ENCODE results near the gene FGFR3. TPM values are rescaled to one million over a fixed set of nuclear protein-coding genes. Genes with fewer than 3 reads are reported as not detected.

The FGFR3 gene
- total RNA-seq, 1 donor from 2014 or later, result 1.0 TPM

DNA sequence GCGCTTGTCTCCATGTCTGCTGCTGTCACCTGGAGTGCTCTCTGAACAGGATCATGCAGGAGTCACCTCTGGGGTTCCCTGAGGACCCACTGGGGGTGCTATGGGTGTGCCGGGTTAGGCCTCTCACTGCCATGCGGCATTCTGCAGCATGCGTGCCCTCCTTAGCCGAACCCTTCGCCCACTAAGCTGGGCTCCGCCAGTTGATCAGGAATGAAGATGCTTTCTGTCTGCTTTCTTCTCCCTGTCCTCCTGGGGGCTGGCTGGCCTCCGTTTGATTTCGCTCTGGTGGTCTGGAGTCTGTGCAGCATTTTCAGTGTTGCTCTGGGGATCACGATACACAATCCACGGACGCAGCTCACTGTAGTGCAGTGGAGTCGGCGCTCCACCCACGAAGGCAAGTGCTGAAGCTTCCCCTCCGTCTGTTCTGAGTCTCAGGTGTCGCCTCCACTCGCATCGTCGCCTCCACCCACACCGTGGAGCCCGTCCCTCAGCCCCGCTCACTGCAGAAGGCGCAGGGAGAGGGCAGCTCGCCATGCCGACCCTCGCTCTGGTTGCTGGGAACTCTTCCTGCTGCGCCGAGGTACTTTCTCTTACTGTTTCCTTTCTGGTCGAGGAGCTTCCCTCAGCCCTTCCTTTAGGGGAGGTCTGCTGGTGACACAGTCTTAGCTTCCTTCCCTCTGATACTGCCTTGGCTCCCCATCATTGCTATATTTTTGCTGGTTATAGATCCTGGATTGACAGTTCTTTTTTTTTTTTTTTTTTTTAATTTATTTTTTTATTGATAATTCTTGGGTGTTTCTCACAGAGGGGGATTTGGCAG, 33.6 kb downstream of the FGFR3 start:
- DNase-seq (ENCODE audit: low spot score), result no peak
- no peak for TF ChIP-seq CTCF (IDR thresholded peaks at IDR 0.05; ENCODE audit: unreplicated experiment)
- H3K9me3 Mint-ChIP-seq (ENCODE audit: unreplicated experiment), result peaks cover 3% of the 10 kb centered on the region
- peaks cover 41% of the 10 kb centered on the region for H3K36me3 Mint-ChIP-seq (ENCODE audit: low read depth, unreplicated experiment)
- H3K27ac Mint-ChIP-seq (ENCODE audit: unreplicated experiment), result peak overlapping the region; percentile 64
- H3K4me1 Mint-ChIP-seq (ENCODE audit: unreplicated experiment), result peaks cover 4% of the 10 kb centered on the region
- peak overlapping the region; percentile 42 for H3K4me3 Mint-ChIP-seq (ENCODE audit: unreplicated experiment)
- H3K27me3 Mint-ChIP-seq (ENCODE audit: unreplicated experiment), result peaks cover 3% of the 10 kb centered on the region

- peaks cover 4% of the 10 kb centered on the region for H3K4me1 Mint-ChIP-seq (ENCODE audit: unreplicated experiment)
Observed at GRCh38 chr4:1830234-1830633, 37.1 kb downstream of the FGFR3 start.

GRCh38 chr4:1830642-1831228, 37.6 kb downstream of the FGFR3 start:
- Mint-ChIP-seq H3K27ac (ENCODE audit: unreplicated experiment) (no peak overlapping the region), H3K4me3 (ENCODE audit: unreplicated experiment) (no peak overlapping the region), H3K4me1 (ENCODE audit: unreplicated experiment) (peaks cover 4% of the 10 kb centered on the region), H3K9me3 (ENCODE audit: unreplicated experiment) (peaks cover 3% of the 10 kb centered on the region), H3K27me3 (ENCODE audit: unreplicated experiment) (no peaks in the 10 kb centered on the region), H3K36me3 (ENCODE audit: low read depth, unreplicated experiment) (peaks cover 41% of the 10 kb centered on the region)
- no peak for TF ChIP-seq CTCF (IDR thresholded peaks at IDR 0.05; ENCODE audit: unreplicated experiment)
- no peak for DNase-seq (ENCODE audit: low spot score)

More at GRCh38 chr4:1830234-1830633, 37.1 kb downstream of the FGFR3 start:
- no peak for DNase-seq (ENCODE audit: low spot score)
- peaks cover 42% of the 10 kb centered on the region for H3K36me3 Mint-ChIP-seq (ENCODE audit: low read depth, unreplicated experiment)
- peak overlapping the region; percentile 62 for H3K4me3 Mint-ChIP-seq (ENCODE audit: unreplicated experiment)
- H3K27me3 Mint-ChIP-seq (ENCODE audit: unreplicated experiment), result no peaks in the 10 kb centered on the region
- no peak for TF ChIP-seq CTCF (IDR thresholded peaks at IDR 0.05; ENCODE audit: unreplicated experiment)
- H3K9me3 Mint-ChIP-seq (ENCODE audit: unreplicated experiment), result peaks cover 3% of the 10 kb centered on the region
- no peak overlapping the region for H3K27ac Mint-ChIP-seq (ENCODE audit: unreplicated experiment)

GRCh38 chr4:1831331-1831730, 38.2 kb downstream of the FGFR3 start:
- Mint-ChIP-seq H3K27me3 (ENCODE audit: unreplicated experiment) (no peaks in the 10 kb centered on the region), H3K4me3 (ENCODE audit: unreplicated experiment) (no peak overlapping the region), H3K4me1 (ENCODE audit: unreplicated experiment) (peaks cover 4% of the 10 kb centered on the region), H3K27ac (ENCODE audit: unreplicated experiment) (no peak overlapping the region), H3K36me3 (ENCODE audit: low read depth, unreplicated experiment) (peaks cover 41% of the 10 kb centered on the region), H3K9me3 (ENCODE audit: unreplicated experiment) (peaks cover 3% of the 10 kb centered on the region)
- TF ChIP-seq CTCF (IDR thresholded peaks at IDR 0.05; ENCODE audit: unreplicated experiment), result no peak
- no peak for DNase-seq (ENCODE audit: low spot score)

DNA sequence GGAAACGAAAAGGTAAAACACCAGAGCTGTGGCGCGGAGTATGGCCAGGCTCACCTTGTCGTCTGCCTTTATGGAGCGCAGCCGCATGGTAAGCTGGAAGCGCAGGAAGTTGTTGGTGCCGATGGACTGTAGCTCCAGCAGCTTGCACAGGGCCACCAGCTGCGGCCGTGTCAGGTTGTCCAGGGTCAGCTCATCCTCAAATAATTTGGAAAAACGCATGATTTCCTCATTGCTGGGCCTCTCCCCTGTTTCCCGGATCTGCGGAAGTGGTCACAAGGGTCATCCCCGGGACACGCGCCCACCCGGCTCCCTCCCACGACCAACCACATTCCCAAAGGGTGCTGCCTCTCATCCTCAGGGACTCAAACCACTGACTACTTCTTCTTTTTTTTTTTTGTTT, 39.6 kb downstream of the FGFR3 start:
- Mint-ChIP-seq H3K27me3 (ENCODE audit: unreplicated experiment) (no peaks in the 10 kb centered on the region), H3K9me3 (ENCODE audit: unreplicated experiment) (peaks cover 3% of the 10 kb centered on the region), H3K27ac (ENCODE audit: unreplicated experiment) (no peak overlapping the region), H3K4me1 (ENCODE audit: unreplicated experiment) (no peaks in the 10 kb centered on the region), H3K36me3 (ENCODE audit: low read depth, unreplicated experiment) (peaks cover 34% of the 10 kb centered on the region), H3K4me3 (ENCODE audit: unreplicated experiment) (no peak overlapping the region)
- no peak for TF ChIP-seq CTCF (IDR thresholded peaks at IDR 0.05; ENCODE audit: unreplicated experiment)
- no peak for DNase-seq (ENCODE audit: low spot score)
